Dermis blood vessel endothelial cell (primary cell): ENCODE data around the gene ISM1. TPM values are rescaled to one million over a fixed set of nuclear protein-coding genes. Genes with fewer than 3 reads are reported as not detected.

ENCODE experiments used
- total RNA-seq: library from RNA; depleted of rRNA; stranded (reverse); fragments of >200 nt; gene quantifications from 2 replicates; pipeline ENCODE4 v1.2.3, GENCODE V29; 2014

The ISM1 gene
- total RNA-seq, 1 donor from 2014 or later = 0.17 TPM

Other genes with a start within 250 kb of the ISM1 start
- gene SPTLC3, start 212.3 kb upstream of the ISM1 start, total RNA-seq = 0.68 and 1.4 TPM in 2 replicates